SH-SY5Y (cell line): ENCODE measurements around the gene COL10A1.

Source experiments
- GATA2 ChIP-seq: IDR thresholded peaks from 2 replicates; pipeline ENCODE4 v1.6.1; 2011; ENCODE audit warnings: mild to moderate bottlenecking, low read depth, low read length
- GATA3 ChIP-seq: IDR thresholded peaks from 2 replicates; pipeline ENCODE4 v1.6.1; 2011; ENCODE audit warnings: low read depth, mild to moderate bottlenecking, low read length, moderate library complexity

DNA sequence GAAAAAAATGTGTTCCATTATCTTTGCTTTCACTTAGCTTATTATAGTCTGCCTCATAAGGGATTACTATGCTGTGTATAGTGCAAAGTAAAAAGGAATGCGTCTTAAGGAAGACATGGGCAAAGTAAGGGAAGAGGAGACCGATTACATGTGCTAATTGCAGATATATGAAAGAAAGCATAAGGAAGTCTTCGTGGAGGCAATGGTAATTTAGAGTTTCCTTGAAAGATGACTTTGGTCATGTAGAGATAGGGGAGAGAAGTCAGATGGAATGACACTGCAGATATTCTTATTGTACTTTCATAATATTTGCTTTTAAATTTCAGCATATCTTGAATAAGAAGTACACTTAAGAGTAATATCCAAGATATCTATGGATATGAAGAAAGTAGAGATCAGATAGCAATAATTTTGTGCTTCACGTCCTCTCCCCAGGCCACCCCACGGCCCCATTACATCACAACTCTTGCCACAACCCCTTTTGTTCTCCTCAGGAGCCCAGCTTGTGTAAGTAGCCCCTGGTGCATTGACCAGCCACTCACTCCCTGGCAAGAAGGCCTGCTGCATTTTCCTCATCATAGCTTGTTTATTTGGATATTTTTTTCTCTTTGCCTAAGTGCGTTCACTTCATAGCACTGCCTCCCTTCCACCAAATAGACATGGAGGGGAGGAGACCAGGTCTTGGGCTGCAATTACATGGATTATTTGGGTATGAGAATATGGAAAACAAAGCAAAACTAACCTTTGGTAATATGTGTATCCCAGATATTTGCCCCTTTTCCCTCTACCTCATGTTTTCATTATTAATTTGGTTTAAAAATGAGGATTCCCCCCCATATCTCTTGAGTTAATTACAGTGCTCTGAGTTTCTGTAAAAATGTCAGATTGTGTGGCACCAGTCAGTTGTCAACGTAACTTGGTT is 30.7 kb upstream of the COL10A1 start:
- TF ChIP-seq GATA3 (no peak), GATA2 (no peak)
